A549 (cell line): ENCODE measurements around the gene LMF1. TPM values are rescaled to one million over a fixed set of nuclear protein-coding genes. Genes with fewer than 3 reads are reported as not detected.

Experiments used
- ATAC-seq, 2 experiments: fragments of 200-7000 bp in 1 of 2; fragments of >200 bp in 1 of 2; cut with Nextera tagmentation in 1 of 2; cut with Tn5 transposase in 1 of 2; 3 replicates each; pipeline versions ENCODE4 v1.8.0 to v1.9.1; 2018 to 2020; ENCODE audit warnings: mild to moderate bottlenecking in 1 of 2, moderate library complexity in 1 of 2
- CTCF ChIA-PET: fragments of 300-600 bp; sonication (Branson Sonifier 250); formaldehyde crosslinking; extraction: SDS; loops from one replicate; lab custom pipeline; 2021; ENCODE audit warnings: antibody characterized with exemption, inconsistent platforms; lab: Yijun Ruan, JAX
- POLR2A ChIA-PET: fragments of 350-600 bp; formaldehyde crosslinking; extraction: SDS; loops from one replicate; lab custom pipeline; 2021; ENCODE audit warnings: antibody characterized with exemption, inconsistent platforms; lab: Yijun Ruan, JAX
- DNase-seq, 2 experiments: peaks; one replicate each; pipeline versions ENCODE4 v3.0.0 to v3.0.0-alpha.2; 2011 to 2016; ENCODE audit warnings: low read depth in 1 of 2, low spot score in 1 of 2
- FAIRE-seq: peaks from 2 replicates; lab custom pipeline; 2011; peaks lifted over from hg19 to GRCh38; lab: Jason Lieb, UNC
- H3K27ac ChIP-seq, 2 experiments: fragments of >200 bp; sonication (Bioruptor Twin); formaldehyde crosslinking; 3 replicates each; pipeline ENCODE4 v1.5.1; 2016 to 2017
- H3K4me1 ChIP-seq: fragments of >200 bp; sonication (Bioruptor Twin); formaldehyde crosslinking; 3 replicates; pipeline ENCODE4 v1.6.1; 2016
- H3K4me2 ChIP-seq: fragments of >200 bp; sonication (Bioruptor Twin); formaldehyde crosslinking; 3 replicates; pipeline ENCODE4 v1.6.1; 2016
- H3K4me3 ChIP-seq: fragments of >200 bp; sonication (Bioruptor Twin); formaldehyde crosslinking; 3 replicates; pipeline ENCODE4 v1.5.1; 2016
- H3K9me3 ChIP-seq: fragments of >200 bp; sonication (Bioruptor Twin); formaldehyde crosslinking; 3 replicates; pipeline ENCODE4 v1.6.1; 2016
- CEBPB ChIP-seq, 2 experiments: fragments of >200 bp in 1 of 2; sonication (Bioruptor Twin) in 1 of 2; formaldehyde crosslinking in 1 of 2; IDR thresholded peaks; 2 replicates each; pipeline ENCODE4 v1.6.1; 2012 to 2016
- EHF ChIP-seq: fragments of 250-450 bp; sonication (Bioruptor Pico); IDR thresholded peaks from 2 replicates; pipeline ENCODE4 v1.5.0; 2020; ENCODE audit warnings: mild to moderate bottlenecking
- FOXS1 ChIP-seq: fragments of 250-450 bp; sonication (Bioruptor Pico); IDR thresholded peaks from 2 replicates; pipeline ENCODE4 v1.5.0; 2020; ENCODE audit warnings: mild to moderate bottlenecking, moderate library complexity
- HOXB13 ChIP-seq: fragments of 250-450 bp; sonication (Bioruptor Pico); IDR thresholded peaks from 2 replicates; pipeline ENCODE4 v1.5.0; 2020; ENCODE audit warnings: low read depth, mild to moderate bottlenecking, moderate library complexity
- JUNB ChIP-seq: fragments of >200 bp; sonication (Bioruptor Twin); formaldehyde crosslinking; IDR thresholded peaks from 2 replicates; pipeline ENCODE4 v1.6.1; 2016
- KDM1A ChIP-seq: fragments of 200-600 bp; sonication (generic); IDR thresholded peaks from 2 replicates; pipeline ENCODE4 v1.6.1; 2016; ENCODE audit warnings: low read depth, mild to moderate bottlenecking
- KDM5A ChIP-seq: fragments of 200-600 bp; sonication (generic); IDR thresholded peaks from 2 replicates; pipeline ENCODE4 v1.6.1; 2016; ENCODE audit warnings: antibody characterized with exemption, mild to moderate bottlenecking
- MAZ ChIP-seq: fragments of 150-350 bp; IDR thresholded peaks from 2 replicates; pipeline ENCODE4 v1.6.1; 2014; ENCODE audit warnings: antibody characterized with exemption, low read depth, low read length, borderline replicate concordance
- MYC ChIP-seq: IDR thresholded peaks from 2 replicates; pipeline ENCODE4 v1.6.1; 2012; ENCODE audit warnings: mild to moderate bottlenecking, inconsistent platforms, low read length, improper control_type of control experiment, borderline replicate concordance
- NFE2L2 ChIP-seq: fragments of 150-350 bp; conservative IDR thresholded peaks from 2 replicates; pipeline ENCODE4 v1.6.1; 2014; ENCODE audit warnings: low read length
- NPAS2 ChIP-seq: fragments of 250-450 bp; sonication (Bioruptor Pico); IDR thresholded peaks from 2 replicates; pipeline ENCODE4 v1.8.0; 2022; ENCODE audit warnings: mild to moderate bottlenecking, moderate library complexity, borderline replicate concordance
- NR3C1 ChIP-seq: fragments of >200 bp; sonication (Bioruptor Twin); formaldehyde crosslinking; IDR thresholded peaks from 3 replicates; pipeline ENCODE4 v1.6.1; 2017
- PHF8 ChIP-seq: fragments of 200-600 bp; sonication (generic); IDR thresholded peaks from 2 replicates; pipeline ENCODE4 v1.6.1; 2016; ENCODE audit warnings: low read depth, mild to moderate bottlenecking, antibody characterized with exemption, moderate library complexity, borderline replicate concordance
- POLR2AphosphoS2 ChIP-seq: conservative IDR thresholded peaks from 2 replicates; pipeline ENCODE4 v1.6.1; 2012; ENCODE audit warnings: low read length, improper control_type of control experiment, inconsistent platforms
- RAD21 ChIP-seq, 2 experiments: fragments of >200 bp in 1 of 2; sonication (Bioruptor Twin) in 1 of 2; formaldehyde crosslinking in 1 of 2; IDR thresholded peaks in 1 of 2; conservative IDR thresholded peaks in 1 of 2; 2 replicates in 1 of 2; 3 replicates in 1 of 2; pipeline ENCODE4 v1.6.1; 2012 to 2018; ENCODE audit warnings: inconsistent platforms in 1 of 2
- RARB ChIP-seq: fragments of 250-450 bp; sonication (Bioruptor Pico); IDR thresholded peaks from 2 replicates; pipeline ENCODE4 v1.8.0; 2021; ENCODE audit warnings: mild to moderate bottlenecking, moderate library complexity
- RCOR1 ChIP-seq: fragments of 150-350 bp; IDR thresholded peaks from 2 replicates; pipeline ENCODE4 v1.6.1; 2014; ENCODE audit warnings: antibody characterized with exemption, low read length, low read depth
- SMC3 ChIP-seq: fragments of >200 bp; sonication (Bioruptor Twin); formaldehyde crosslinking; IDR thresholded peaks from 3 replicates; pipeline ENCODE4 v1.6.1; 2018; ENCODE audit warnings: inconsistent platforms
- TFCP2L1 ChIP-seq: fragments of 250-450 bp; sonication (Bioruptor Pico); IDR thresholded peaks from 2 replicates; pipeline ENCODE4 v1.5.0; 2021; ENCODE audit warnings: mild to moderate bottlenecking
- ZC3H11A ChIP-seq: fragments of 450-650 bp; IDR thresholded peaks from 2 replicates; pipeline ENCODE4 v1.6.1; 2014; ENCODE audit warnings: antibody characterized with exemption, mild to moderate bottlenecking
- ZFP36 ChIP-seq: fragments of 450-650 bp; IDR thresholded peaks from 2 replicates; pipeline ENCODE4 v1.6.1; 2014; ENCODE audit warnings: borderline replicate concordance; ENCODE audit not compliant: partially characterized antibody
- WGBS: methylation state at CpG from one replicate; pipeline ENCODE4 v1.1.6; 2017; ENCODE audit errors: missing lambda C conversion rate; 5-methylcytosine and 5-hydroxymethylcytosine counted together
- polyA plus RNA-seq, 4 experiments: library from polyadenylated mRNA; depleted of rRNA in 3 of 4; stranded (reverse); fragments of >200 nt; fragmentation: RNase III in 1 of 4; extraction: RNeasy Plus Mini Kit Qiagen cat#74134 plus additional on column Dnase treatment in 1 of 4; gene quantifications; 2 replicates in 3 of 4; 3 replicates in 1 of 4; pipeline ENCODE4 v1.2.3, GENCODE V29; 2011 to 2017
- TF ChIP-seq, protein P1 (sequence below): fragments of 450-650 bp; IDR thresholded peaks from 2 replicates; pipeline ENCODE4 v1.6.1; 2014; ENCODE audit warnings: antibody characterized with exemption
- TF ChIP-seq, protein P2 (sequence below): IDR thresholded peaks from 2 replicates; pipeline ENCODE4 v1.6.1; 2012
- TF ChIP-seq, protein P3 (sequence below): fragments of 250-450 bp; sonication (Bioruptor Pico); IDR thresholded peaks from 2 replicates; pipeline ENCODE4 v1.5.0; 2020; ENCODE audit warnings: low read depth, mild to moderate bottlenecking, moderate library complexity
- TF ChIP-seq, protein P4 (sequence below): fragments of 200-600 bp; sonication (generic); IDR thresholded peaks from 2 replicates; pipeline ENCODE4 v1.6.1; 2016; ENCODE audit warnings: antibody characterized with exemption, mild to moderate bottlenecking, moderate library complexity
- TF ChIP-seq, protein P5 (sequence below): fragments of >200 bp; sonication (Bioruptor Twin); formaldehyde crosslinking; IDR thresholded peaks from 3 replicates; pipeline ENCODE4 v1.5.1; 2016
- TF ChIP-seq, protein P6 (sequence below): fragments of >200 bp; sonication (Bioruptor Twin); formaldehyde crosslinking; IDR thresholded peaks from 3 replicates; pipeline ENCODE4 v1.6.1; 2016

Gene LMF1
- polyA plus RNA-seq, 2 of the 4 experiments (the other 2 are of a cell fraction): 8.8 to 10.9 TPM

DNA sequence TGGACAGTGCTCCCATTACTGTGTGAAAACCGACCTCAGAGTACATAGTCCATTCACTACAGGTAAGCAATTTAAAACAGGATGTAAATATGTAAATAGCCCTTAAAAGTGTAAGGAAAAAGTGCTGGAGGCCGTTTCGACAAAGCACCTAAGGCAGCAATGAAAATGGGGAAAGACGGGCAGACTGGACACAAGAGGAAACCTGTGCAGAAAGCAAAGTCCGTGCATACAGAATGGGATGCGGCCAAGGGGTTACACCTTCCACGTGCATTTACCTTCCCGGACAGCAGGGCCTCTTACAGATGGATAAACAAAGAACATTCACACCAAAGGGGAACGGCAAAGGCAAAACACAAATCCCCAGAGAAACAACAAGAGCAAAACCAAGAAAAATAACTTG, 32.0 kb downstream of the LMF1 start:
- ATAC-seq (no peak), DNase-seq (no peak), FAIRE-seq (no peak)
- Histone ChIP-seq H3K4me1 (no peaks in the 10 kb centered on the region), H3K4me2 (no peak overlapping the region), H3K4me3 (no peak overlapping the region), H3K9me3 (no peaks in the 10 kb centered on the region), H3K27ac (no peak overlapping the region)
- POLR2A ChIA-PET: no interaction called here
- 54% methylated on average over 9 of the region's 9 CpGs for WGBS
- TF ChIP-seq ZC3H11A: no peak
- TF ChIP-seq, protein P1, sequence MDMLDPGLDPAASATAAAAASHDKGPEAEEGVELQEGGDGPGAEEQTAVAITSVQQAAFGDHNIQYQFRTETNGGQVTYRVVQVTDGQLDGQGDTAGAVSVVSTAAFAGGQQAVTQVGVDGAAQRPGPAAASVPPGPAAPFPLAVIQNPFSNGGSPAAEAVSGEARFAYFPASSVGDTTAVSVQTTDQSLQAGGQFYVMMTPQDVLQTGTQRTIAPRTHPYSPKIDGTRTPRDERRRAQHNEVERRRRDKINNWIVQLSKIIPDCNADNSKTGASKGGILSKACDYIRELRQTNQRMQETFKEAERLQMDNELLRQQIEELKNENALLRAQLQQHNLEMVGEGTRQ: no peak
- TF ChIP-seq NPAS2 (CRISPR knock-in tag): no peak
- no peak for TF ChIP-seq RAD21 (conservative IDR thresholded peaks at IDR 0.05 in 1 of 2, IDR thresholded peaks at IDR 0.05 in 1 of 2)
- no peak for TF ChIP-seq MAZ
- TF ChIP-seq PHF8: no peak
- TF ChIP-seq, protein P2, sequence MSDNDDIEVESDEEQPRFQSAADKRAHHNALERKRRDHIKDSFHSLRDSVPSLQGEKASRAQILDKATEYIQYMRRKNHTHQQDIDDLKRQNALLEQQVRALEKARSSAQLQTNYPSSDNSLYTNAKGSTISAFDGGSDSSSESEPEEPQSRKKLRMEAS: no peak
- TF ChIP-seq HOXB13 (CRISPR knock-in tag): no peak
- TF ChIP-seq, protein P3, sequence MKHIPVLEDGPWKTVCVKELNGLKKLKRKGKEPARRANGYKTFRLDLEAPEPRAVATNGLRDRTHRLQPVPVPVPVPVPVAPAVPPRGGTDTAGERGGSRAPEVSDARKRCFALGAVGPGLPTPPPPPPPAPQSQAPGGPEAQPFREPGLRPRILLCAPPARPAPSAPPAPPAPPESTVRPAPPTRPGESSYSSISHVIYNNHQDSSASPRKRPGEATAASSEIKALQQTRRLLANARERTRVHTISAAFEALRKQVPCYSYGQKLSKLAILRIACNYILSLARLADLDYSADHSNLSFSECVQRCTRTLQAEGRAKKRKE (CRISPR knock-in tag): no peak
- no peak for TF ChIP-seq SMC3
- TF ChIP-seq, protein P4, sequence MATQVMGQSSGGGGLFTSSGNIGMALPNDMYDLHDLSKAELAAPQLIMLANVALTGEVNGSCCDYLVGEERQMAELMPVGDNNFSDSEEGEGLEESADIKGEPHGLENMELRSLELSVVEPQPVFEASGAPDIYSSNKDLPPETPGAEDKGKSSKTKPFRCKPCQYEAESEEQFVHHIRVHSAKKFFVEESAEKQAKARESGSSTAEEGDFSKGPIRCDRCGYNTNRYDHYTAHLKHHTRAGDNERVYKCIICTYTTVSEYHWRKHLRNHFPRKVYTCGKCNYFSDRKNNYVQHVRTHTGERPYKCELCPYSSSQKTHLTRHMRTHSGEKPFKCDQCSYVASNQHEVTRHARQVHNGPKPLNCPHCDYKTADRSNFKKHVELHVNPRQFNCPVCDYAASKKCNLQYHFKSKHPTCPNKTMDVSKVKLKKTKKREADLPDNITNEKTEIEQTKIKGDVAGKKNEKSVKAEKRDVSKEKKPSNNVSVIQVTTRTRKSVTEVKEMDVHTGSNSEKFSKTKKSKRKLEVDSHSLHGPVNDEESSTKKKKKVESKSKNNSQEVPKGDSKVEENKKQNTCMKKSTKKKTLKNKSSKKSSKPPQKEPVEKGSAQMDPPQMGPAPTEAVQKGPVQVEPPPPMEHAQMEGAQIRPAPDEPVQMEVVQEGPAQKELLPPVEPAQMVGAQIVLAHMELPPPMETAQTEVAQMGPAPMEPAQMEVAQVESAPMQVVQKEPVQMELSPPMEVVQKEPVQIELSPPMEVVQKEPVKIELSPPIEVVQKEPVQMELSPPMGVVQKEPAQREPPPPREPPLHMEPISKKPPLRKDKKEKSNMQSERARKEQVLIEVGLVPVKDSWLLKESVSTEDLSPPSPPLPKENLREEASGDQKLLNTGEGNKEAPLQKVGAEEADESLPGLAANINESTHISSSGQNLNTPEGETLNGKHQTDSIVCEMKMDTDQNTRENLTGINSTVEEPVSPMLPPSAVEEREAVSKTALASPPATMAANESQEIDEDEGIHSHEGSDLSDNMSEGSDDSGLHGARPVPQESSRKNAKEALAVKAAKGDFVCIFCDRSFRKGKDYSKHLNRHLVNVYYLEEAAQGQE: no peak
- no peak for TF ChIP-seq RARB
- TF ChIP-seq NR3C1: no peak
- TF ChIP-seq TFCP2L1 (CRISPR knock-in tag): no peak
- TF ChIP-seq MYC: no peak
- TF ChIP-seq JUNB: no peak
- no peak for TF ChIP-seq KDM5A
- TF ChIP-seq, protein P5, sequence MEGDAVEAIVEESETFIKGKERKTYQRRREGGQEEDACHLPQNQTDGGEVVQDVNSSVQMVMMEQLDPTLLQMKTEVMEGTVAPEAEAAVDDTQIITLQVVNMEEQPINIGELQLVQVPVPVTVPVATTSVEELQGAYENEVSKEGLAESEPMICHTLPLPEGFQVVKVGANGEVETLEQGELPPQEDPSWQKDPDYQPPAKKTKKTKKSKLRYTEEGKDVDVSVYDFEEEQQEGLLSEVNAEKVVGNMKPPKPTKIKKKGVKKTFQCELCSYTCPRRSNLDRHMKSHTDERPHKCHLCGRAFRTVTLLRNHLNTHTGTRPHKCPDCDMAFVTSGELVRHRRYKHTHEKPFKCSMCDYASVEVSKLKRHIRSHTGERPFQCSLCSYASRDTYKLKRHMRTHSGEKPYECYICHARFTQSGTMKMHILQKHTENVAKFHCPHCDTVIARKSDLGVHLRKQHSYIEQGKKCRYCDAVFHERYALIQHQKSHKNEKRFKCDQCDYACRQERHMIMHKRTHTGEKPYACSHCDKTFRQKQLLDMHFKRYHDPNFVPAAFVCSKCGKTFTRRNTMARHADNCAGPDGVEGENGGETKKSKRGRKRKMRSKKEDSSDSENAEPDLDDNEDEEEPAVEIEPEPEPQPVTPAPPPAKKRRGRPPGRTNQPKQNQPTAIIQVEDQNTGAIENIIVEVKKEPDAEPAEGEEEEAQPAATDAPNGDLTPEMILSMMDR: no peak
- TF ChIP-seq EHF (CRISPR knock-in tag): no peak
- TF ChIP-seq CEBPB (IDR thresholded peaks at IDR 0.05): no peak
- CTCF ChIA-PET: interaction anchor here (2.9 kb wide), 1 partner anchor 117 kb away, joined by 11 read pairs; no protein-coding TSS in a partner anchor

DNA sequence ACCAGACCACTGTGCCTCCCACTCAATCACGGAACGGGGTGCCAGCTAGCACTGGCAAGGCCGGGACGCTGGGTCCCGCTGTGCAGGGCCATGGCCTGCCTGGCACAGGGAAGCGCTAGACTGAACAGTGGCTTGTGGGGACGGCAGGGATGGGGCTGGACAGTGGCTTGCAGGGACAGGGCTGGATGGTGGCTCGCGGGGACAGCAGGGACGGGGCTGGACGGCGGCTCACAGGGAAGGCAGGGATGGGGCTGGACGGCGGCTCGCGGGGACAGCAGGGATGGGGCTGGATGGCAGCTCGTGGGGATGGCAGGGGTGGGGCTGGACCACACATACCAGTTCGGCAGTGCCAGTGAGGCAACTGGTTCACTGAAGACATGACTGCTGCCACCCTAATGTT, 32.6 kb downstream of the LMF1 start:
- no peaks in the 10 kb centered on the region for H3K4me1 ChIP-seq
- no peak for DNase-seq
- no peak overlapping the region for H3K4me3 ChIP-seq
- no peak overlapping the region for H3K27ac ChIP-seq
- ChIA-PET POLR2A (no interaction called here), CTCF (interaction anchor here (2.9 kb wide), 1 partner anchor 118 kb away, joined by 11 read pairs; no protein-coding TSS in a partner anchor)
- TF ChIP-seq PHF8: no peak
- TF ChIP-seq POLR2AphosphoS2: no peak
- no peak for TF ChIP-seq ZFP36
- TF ChIP-seq FOXS1 (CRISPR knock-in tag): no peak
- TF ChIP-seq, protein P6, sequence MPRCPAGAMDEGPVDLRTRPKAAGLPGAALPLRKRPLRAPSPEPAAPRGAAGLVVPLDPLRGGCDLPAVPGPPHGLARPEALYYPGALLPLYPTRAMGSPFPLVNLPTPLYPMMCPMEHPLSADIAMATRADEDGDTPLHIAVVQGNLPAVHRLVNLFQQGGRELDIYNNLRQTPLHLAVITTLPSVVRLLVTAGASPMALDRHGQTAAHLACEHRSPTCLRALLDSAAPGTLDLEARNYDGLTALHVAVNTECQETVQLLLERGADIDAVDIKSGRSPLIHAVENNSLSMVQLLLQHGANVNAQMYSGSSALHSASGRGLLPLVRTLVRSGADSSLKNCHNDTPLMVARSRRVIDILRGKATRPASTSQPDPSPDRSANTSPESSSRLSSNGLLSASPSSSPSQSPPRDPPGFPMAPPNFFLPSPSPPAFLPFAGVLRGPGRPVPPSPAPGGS: no peak
- no peak for TF ChIP-seq NFE2L2
- TF ChIP-seq KDM1A: no peak
- no peak for TF ChIP-seq RCOR1
- TF ChIP-seq EHF (CRISPR knock-in tag): no peak
- no peak overlapping the region for H3K4me2 ChIP-seq
- ATAC-seq: no peak
- FAIRE-seq: no peak
- no peaks in the 10 kb centered on the region for H3K9me3 ChIP-seq
- 83% methylated on average over 16 of the region's 18 CpGs for WGBS
